GM23338 (cell line): ENCODE data around the gene CYB5D1. TPM values are rescaled to one million over a fixed set of nuclear protein-coding genes. Genes with fewer than 3 reads are reported as not detected.

Experiments used
- CREB1 ChIP-seq: fragments of 250-450 bp; sonication (Bioruptor Pico); IDR thresholded peaks from 2 replicates; pipeline ENCODE4 v1.5.0; 2020; ENCODE audit warnings: low read depth, mild to moderate bottlenecking, moderate library complexity
- ETS1 ChIP-seq: IDR thresholded peaks from 2 replicates; pipeline ENCODE4 v1.6.1; 2016; ENCODE audit warnings: antibody characterized with exemption
- JUNB ChIP-seq: IDR thresholded peaks from one replicate; pipeline ENCODE4 v1.6.1; 2016; ENCODE audit warnings: antibody characterized with exemption; ENCODE audit not compliant: unreplicated experiment
- POLR2AphosphoS5 ChIP-seq: IDR thresholded peaks from 2 replicates; pipeline ENCODE4 v1.6.1; 2016; ENCODE audit warnings: antibody characterized with exemption, low read depth
- STAT1 ChIP-seq: IDR thresholded peaks from one replicate; pipeline ENCODE4 v1.6.1; 2016; ENCODE audit warnings: antibody characterized with exemption; ENCODE audit not compliant: unreplicated experiment
- ZNF114 ChIP-seq: fragments of 250-450 bp; sonication (Bioruptor Pico); IDR thresholded peaks from 2 replicates; pipeline ENCODE4 v1.5.0; 2020; ENCODE audit warnings: mild to moderate bottlenecking, moderate library complexity
- ZNF331 ChIP-seq: fragments of 250-450 bp; sonication (Bioruptor Pico); IDR thresholded peaks from 2 replicates; pipeline ENCODE4 v1.5.0; 2020; ENCODE audit warnings: low read depth, mild to moderate bottlenecking, moderate library complexity
- ZNF462 ChIP-seq: fragments of 250-450 bp; sonication (Bioruptor Pico); IDR thresholded peaks from 2 replicates; pipeline ENCODE4 v1.5.0; 2020; ENCODE audit warnings: mild to moderate bottlenecking, moderate library complexity
- polyA plus RNA-seq: library from polyadenylated mRNA; unstranded; fragments of >200 nt; fragmentation: Nextera tagmentation; extraction: Ambion mirVana; gene quantifications from 2 replicates; pipeline ENCODE4 v1.2.1, GENCODE V29; 2016
- total RNA-seq: library from RNA; depleted of rRNA; stranded (reverse); fragments of >200 nt; shearing (Covaris generic); gene quantifications from 2 replicates; pipeline ENCODE4 v1.2.3, GENCODE V29; 2014
- TF ChIP-seq, protein P1 (sequence below): IDR thresholded peaks from one replicate; pipeline ENCODE4 v1.6.1; 2018; ENCODE audit warnings: antibody characterized with exemption; ENCODE audit not compliant: unreplicated experiment
- TF ChIP-seq, protein P2 (sequence below), 2 experiments: fragments of 200-600 bp in 1 of 2; sonication (generic) in 1 of 2; conservative IDR thresholded peaks; 2 replicates each; pipeline versions ENCODE4 v1.5.1 to v1.6.1; 2016 to 2017; ENCODE audit warnings: antibody characterized with exemption in 2 of 2, low read depth in 2 of 2, mild to moderate bottlenecking in 2 of 2, moderate library complexity in 1 of 2

Gene CYB5D1
- total and polyA plus RNA-seq, 2 experiments from 2014 or later = 3.5 to 8.4 TPM

- TF ChIP-seq ZNF462 (no peak), CREB1 (CRISPR knock-in tag) (no peak), ZNF331 (CRISPR knock-in tag) (no peak), ZNF114 (no peak), STAT1 (no peak), POLR2AphosphoS5 (no peak), JUNB (no peak), ETS1 (no peak)
- TF ChIP-seq, protein P1, sequence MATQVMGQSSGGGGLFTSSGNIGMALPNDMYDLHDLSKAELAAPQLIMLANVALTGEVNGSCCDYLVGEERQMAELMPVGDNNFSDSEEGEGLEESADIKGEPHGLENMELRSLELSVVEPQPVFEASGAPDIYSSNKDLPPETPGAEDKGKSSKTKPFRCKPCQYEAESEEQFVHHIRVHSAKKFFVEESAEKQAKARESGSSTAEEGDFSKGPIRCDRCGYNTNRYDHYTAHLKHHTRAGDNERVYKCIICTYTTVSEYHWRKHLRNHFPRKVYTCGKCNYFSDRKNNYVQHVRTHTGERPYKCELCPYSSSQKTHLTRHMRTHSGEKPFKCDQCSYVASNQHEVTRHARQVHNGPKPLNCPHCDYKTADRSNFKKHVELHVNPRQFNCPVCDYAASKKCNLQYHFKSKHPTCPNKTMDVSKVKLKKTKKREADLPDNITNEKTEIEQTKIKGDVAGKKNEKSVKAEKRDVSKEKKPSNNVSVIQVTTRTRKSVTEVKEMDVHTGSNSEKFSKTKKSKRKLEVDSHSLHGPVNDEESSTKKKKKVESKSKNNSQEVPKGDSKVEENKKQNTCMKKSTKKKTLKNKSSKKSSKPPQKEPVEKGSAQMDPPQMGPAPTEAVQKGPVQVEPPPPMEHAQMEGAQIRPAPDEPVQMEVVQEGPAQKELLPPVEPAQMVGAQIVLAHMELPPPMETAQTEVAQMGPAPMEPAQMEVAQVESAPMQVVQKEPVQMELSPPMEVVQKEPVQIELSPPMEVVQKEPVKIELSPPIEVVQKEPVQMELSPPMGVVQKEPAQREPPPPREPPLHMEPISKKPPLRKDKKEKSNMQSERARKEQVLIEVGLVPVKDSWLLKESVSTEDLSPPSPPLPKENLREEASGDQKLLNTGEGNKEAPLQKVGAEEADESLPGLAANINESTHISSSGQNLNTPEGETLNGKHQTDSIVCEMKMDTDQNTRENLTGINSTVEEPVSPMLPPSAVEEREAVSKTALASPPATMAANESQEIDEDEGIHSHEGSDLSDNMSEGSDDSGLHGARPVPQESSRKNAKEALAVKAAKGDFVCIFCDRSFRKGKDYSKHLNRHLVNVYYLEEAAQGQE = no peak
- TF ChIP-seq, protein P2, sequence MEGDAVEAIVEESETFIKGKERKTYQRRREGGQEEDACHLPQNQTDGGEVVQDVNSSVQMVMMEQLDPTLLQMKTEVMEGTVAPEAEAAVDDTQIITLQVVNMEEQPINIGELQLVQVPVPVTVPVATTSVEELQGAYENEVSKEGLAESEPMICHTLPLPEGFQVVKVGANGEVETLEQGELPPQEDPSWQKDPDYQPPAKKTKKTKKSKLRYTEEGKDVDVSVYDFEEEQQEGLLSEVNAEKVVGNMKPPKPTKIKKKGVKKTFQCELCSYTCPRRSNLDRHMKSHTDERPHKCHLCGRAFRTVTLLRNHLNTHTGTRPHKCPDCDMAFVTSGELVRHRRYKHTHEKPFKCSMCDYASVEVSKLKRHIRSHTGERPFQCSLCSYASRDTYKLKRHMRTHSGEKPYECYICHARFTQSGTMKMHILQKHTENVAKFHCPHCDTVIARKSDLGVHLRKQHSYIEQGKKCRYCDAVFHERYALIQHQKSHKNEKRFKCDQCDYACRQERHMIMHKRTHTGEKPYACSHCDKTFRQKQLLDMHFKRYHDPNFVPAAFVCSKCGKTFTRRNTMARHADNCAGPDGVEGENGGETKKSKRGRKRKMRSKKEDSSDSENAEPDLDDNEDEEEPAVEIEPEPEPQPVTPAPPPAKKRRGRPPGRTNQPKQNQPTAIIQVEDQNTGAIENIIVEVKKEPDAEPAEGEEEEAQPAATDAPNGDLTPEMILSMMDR (conservative IDR thresholded peaks at IDR 0.05; ENCODE audit: low read depth in 2 of 2) = no peak
These were observed 12.3 kb upstream of the CYB5D1 start (continued) for GRCh38 chr17:7845359-7846062.
